H9 (cell line): Measurements from ENCODE around the gene KSR1. TPM values are rescaled to one million over a fixed set of nuclear protein-coding genes. Genes with fewer than 3 reads are reported as not detected.

Experiments used
- DNase-seq: peaks from one replicate; pipeline ENCODE4 v3.0.0-alpha.2; 2017
- H2AFZ ChIP-seq: one replicate; pipeline ENCODE4 v1.6.1; 2013; ENCODE audit warnings: mild to moderate bottlenecking, low read length, control low read depth, moderate library complexity
- H2AK5ac ChIP-seq: 2 replicates; pipeline ENCODE4 v1.6.1; 2013; ENCODE audit warnings: low read length, control low read depth, mixed read lengths; ENCODE audit not compliant: insufficient read length
- H2BK120ac ChIP-seq: one replicate; pipeline ENCODE4 v1.6.1; 2013; ENCODE audit warnings: low read depth, mild to moderate bottlenecking, low read length, control low read depth, inconsistent platforms; ENCODE audit not compliant: poor library complexity, severe bottlenecking
- H2BK12ac ChIP-seq: 2 replicates; pipeline ENCODE4 v1.6.1; 2013; ENCODE audit warnings: low read length, control low read depth, mixed read lengths, low read depth; ENCODE audit not compliant: insufficient read length
- H2BK15ac ChIP-seq: 2 replicates; pipeline ENCODE4 v1.6.1; 2013; ENCODE audit warnings: low read depth, low read length, control low read depth
- H2BK20ac ChIP-seq: one replicate; pipeline ENCODE4 v1.6.1; 2013; ENCODE audit warnings: low read depth, mild to moderate bottlenecking, low read length, control low read depth, inconsistent platforms; ENCODE audit not compliant: poor library complexity, severe bottlenecking
- H2BK5ac ChIP-seq: 2 replicates; pipeline ENCODE4 v1.6.1; 2013; ENCODE audit warnings: low read length, control low read depth, mixed read lengths; ENCODE audit not compliant: insufficient read length
- H3K14ac ChIP-seq: 2 replicates; pipeline ENCODE4 v1.6.1; 2013; ENCODE audit warnings: low read length, control low read depth; ENCODE audit not compliant: insufficient read depth
- H3K18ac ChIP-seq: 2 replicates; pipeline ENCODE4 v1.6.1; 2013; ENCODE audit warnings: low read depth, mild to moderate bottlenecking, mixed read lengths, low read length, control low read depth; ENCODE audit not compliant: insufficient read length
- H3K23ac ChIP-seq: 2 replicates; pipeline ENCODE4 v1.6.1; 2013; ENCODE audit warnings: low read length, control low read depth, mixed read lengths, low read depth; ENCODE audit not compliant: insufficient read length
- H3K23me2 ChIP-seq: 2 replicates; pipeline ENCODE4 v1.6.1; 2013; ENCODE audit warnings: low read depth, mild to moderate bottlenecking, mixed read lengths, low read length, control low read depth; ENCODE audit not compliant: insufficient read length, poor library complexity, severe bottlenecking
- H3K27ac ChIP-seq: 2 replicates; pipeline ENCODE4 v1.5.1; 2013; ENCODE audit warnings: low read length, control low read depth, mixed read lengths, low read depth; ENCODE audit not compliant: insufficient read length
- H3K27me3 ChIP-seq: 2 replicates; pipeline ENCODE4 v1.6.1; 2013; ENCODE audit warnings: low read length, control low read depth, inconsistent platforms; ENCODE audit not compliant: insufficient read depth
- H3K4ac ChIP-seq: 2 replicates; pipeline ENCODE4 v1.6.1; 2013; ENCODE audit warnings: low read depth, mild to moderate bottlenecking, control low read depth, inconsistent platforms, low read length, moderate library complexity
- H3K4me1 ChIP-seq: 2 replicates; pipeline ENCODE4 v1.6.1; 2013; ENCODE audit warnings: low read length, control low read depth, inconsistent platforms; ENCODE audit not compliant: insufficient read depth
- H3K4me2 ChIP-seq: 2 replicates; pipeline ENCODE4 v1.6.1; 2013; ENCODE audit warnings: low read length, control low read depth, mixed read lengths; ENCODE audit not compliant: insufficient read length, insufficient read depth
- H3K56ac ChIP-seq: 2 replicates; pipeline ENCODE4 v1.6.1; 2013; ENCODE audit warnings: low read depth, mild to moderate bottlenecking, mixed read lengths, low read length, control low read depth; ENCODE audit not compliant: insufficient read length
- H3K79me1 ChIP-seq: 2 replicates; pipeline ENCODE4 v1.6.1; 2013; ENCODE audit warnings: low read depth, mild to moderate bottlenecking, moderate library complexity, low read length, control low read depth, inconsistent platforms; ENCODE audit not compliant: insufficient read depth, poor library complexity, severe bottlenecking
- H3K79me2 ChIP-seq: 2 replicates; pipeline ENCODE4 v1.6.1; 2013; ENCODE audit warnings: low read length, control low read depth, inconsistent platforms; ENCODE audit not compliant: insufficient read depth
- H3K9ac ChIP-seq: 2 replicates; pipeline ENCODE4 v1.6.1; 2013; ENCODE audit warnings: low read length, control low read depth, mixed read lengths; ENCODE audit not compliant: insufficient read length; ENCODE audit errors: extremely low read depth
- H3K9me3 ChIP-seq: one replicate; pipeline ENCODE4 v1.6.1; 2013; ENCODE audit warnings: low read depth, low read length, inconsistent platforms; ENCODE audit not compliant: control insufficient read depth
- H3T11ph ChIP-seq: one replicate; pipeline ENCODE4 v1.6.1; 2013; ENCODE audit warnings: mild to moderate bottlenecking, low read length, control low read depth, inconsistent platforms
- H4K20me1 ChIP-seq: one replicate; pipeline ENCODE4 v1.6.1; 2013; ENCODE audit not compliant: control insufficient read depth, insufficient read length, insufficient read depth
- H4K5ac ChIP-seq: 2 replicates; pipeline ENCODE4 v1.6.1; 2013; ENCODE audit warnings: low read depth, mild to moderate bottlenecking, mixed read lengths, low read length, control low read depth; ENCODE audit not compliant: insufficient read length
- H4K8ac ChIP-seq: replicated peaks from 2 replicates; pipeline ENCODE4 v1.6.1; 2013; ENCODE audit warnings: low read length, control low read depth, mixed read lengths, low read depth; ENCODE audit not compliant: insufficient read length
- H4K91ac ChIP-seq: 2 replicates; pipeline ENCODE4 v1.6.1; 2013; ENCODE audit warnings: low read depth, mild to moderate bottlenecking, moderate library complexity, mixed read lengths, low read length, control low read depth; ENCODE audit not compliant: insufficient read length
- H3K27ac Mint-ChIP-seq, 3 experiments: 2 replicates in 2 of 3; 3 replicates in 1 of 3; pipeline ENCODE4 v1.8.0; 2020 to 2021; ENCODE audit warnings: mixed read lengths in 3 of 3, mild to moderate bottlenecking in 1 of 3, moderate library complexity in 1 of 3
- H3K27me3 Mint-ChIP-seq: 2 replicates; pipeline ENCODE4 v1.8.0; 2021; ENCODE audit warnings: low read depth, mild to moderate bottlenecking, moderate library complexity, mixed read lengths
- H3K36me3 Mint-ChIP-seq, 3 experiments: 2 replicates in 2 of 3; 3 replicates in 1 of 3; pipeline ENCODE4 v1.8.0; 2020 to 2021; ENCODE audit warnings: low read depth in 3 of 3, mixed read lengths in 3 of 3; ENCODE audit not compliant: insufficient read depth in 1 of 3
- H3K4me1 Mint-ChIP-seq, 2 experiments: 2 replicates each; pipeline ENCODE4 v1.8.0; 2020; ENCODE audit warnings: mixed read lengths in 2 of 2
- H3K4me3 Mint-ChIP-seq, 2 experiments: 2 replicates in 1 of 2; 3 replicates in 1 of 2; pipeline ENCODE4 v1.8.0; 2020 to 2021; ENCODE audit warnings: mild to moderate bottlenecking in 2 of 2, mixed read lengths in 2 of 2, moderate library complexity in 1 of 2
- H3K9me3 Mint-ChIP-seq, 2 experiments: 2 replicates in 1 of 2; 3 replicates in 1 of 2; pipeline ENCODE4 v1.8.0; 2020; ENCODE audit warnings: mild to moderate bottlenecking in 2 of 2, mixed read lengths in 2 of 2, moderate library complexity in 1 of 2
- WGBS: extraction: QIAGEN DNeasy Blood & Tissue Kit; methylation state at CpG from one replicate; pipeline ENCODE4 v1.1.7; 2013; ENCODE audit warnings: missing lambda C conversion rate, low lambda C conversion rate, mixed read lengths; ENCODE audit not compliant: insufficient read length; ENCODE audit errors: extremely low coverage; 5-methylcytosine and 5-hydroxymethylcytosine counted together
- total RNA-seq: library from RNA; stranded (reverse); gene quantifications from 2 replicates; pipeline ENCODE4 v1.2.1, GENCODE V29; 2021
- TF ChIP-seq, protein P1 (sequence below): fragments of 200-600 bp; sonication (generic); conservative IDR thresholded peaks from 3 replicates; pipeline ENCODE4 v1.8.0; 2021; ENCODE audit warnings: antibody characterized with exemption, mild to moderate bottlenecking

The KSR1 gene
- total RNA-seq, 1 experiment from 2014 or later = 44.9 TPM

DNA sequence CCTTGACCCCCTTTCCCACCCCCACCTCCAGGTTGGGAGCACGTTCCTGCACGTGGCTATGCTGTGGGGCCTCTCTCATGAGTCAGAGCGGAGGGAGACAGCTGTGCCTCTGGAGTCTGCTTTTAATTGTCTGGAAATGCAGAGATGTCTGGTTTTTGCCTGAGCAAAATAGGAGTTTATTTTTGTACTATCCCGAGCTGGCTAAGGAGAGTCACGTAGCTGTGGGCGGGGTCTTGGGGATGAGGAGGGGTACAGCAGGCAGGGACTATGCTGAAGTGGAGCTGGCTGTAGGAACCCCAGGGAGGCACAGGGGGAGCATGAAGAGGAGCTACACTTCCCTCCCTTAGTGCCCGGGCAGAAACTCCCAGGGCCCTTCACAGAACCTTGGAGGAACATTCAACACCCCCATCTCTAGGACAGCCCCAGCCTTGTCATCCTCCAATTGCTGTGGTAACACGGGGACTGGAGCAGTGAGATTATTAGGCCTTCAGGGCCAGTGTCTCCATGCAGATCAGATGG is 130.0 kb downstream of the KSR1 start:
- H3K9ac ChIP-seq = no peak overlapping the region
- H3K27me3 Mint-ChIP-seq = no peaks in the 10 kb centered on the region
- no peak overlapping the region for H2BK20ac ChIP-seq
- H3K4me1 Mint-ChIP-seq = peaks cover 10 to 16% of the 10 kb centered on the region in 2 experiments
- H3K56ac ChIP-seq = no peak overlapping the region
- no peaks in the 10 kb centered on the region for H3K9me3 Mint-ChIP-seq
- no peak overlapping the region for H2AFZ ChIP-seq
- no CpG with 5 or more reads among the region's 8 CpGs for WGBS
- peak overlapping the region in 2 of 3 experiments; percentile 10 to 16; a peak in 1 of 7 replicates for H3K27ac Mint-ChIP-seq
- H4K20me1 ChIP-seq = no peaks in the 10 kb centered on the region
- H3K27ac ChIP-seq = no peak overlapping the region
- H2BK120ac ChIP-seq = no peak overlapping the region
- peaks cover 4 to 15% (median 13%) of the 10 kb centered on the region in 3 experiments for H3K36me3 Mint-ChIP-seq
- no peak overlapping the region for H2BK15ac ChIP-seq
- H3K4me1 ChIP-seq = no peaks in the 10 kb centered on the region
- no peak overlapping the region for H2BK5ac ChIP-seq
- no peak overlapping the region for H3K14ac ChIP-seq
- H2BK12ac ChIP-seq = no peak overlapping the region
- no peak overlapping the region for H3K23ac ChIP-seq
- H4K91ac ChIP-seq = no peak overlapping the region
- no peaks in the 10 kb centered on the region for H3K23me2 ChIP-seq
- no peak for DNase-seq
- no peak overlapping the region for H3K18ac ChIP-seq
- no peak overlapping the region for H2AK5ac ChIP-seq
- H3T11ph ChIP-seq = no peak overlapping the region
- no peaks in the 10 kb centered on the region for H3K79me1 ChIP-seq
- H3K9me3 ChIP-seq = no peaks in the 10 kb centered on the region
- no peak overlapping the region for H3K4ac ChIP-seq
- H3K79me2 ChIP-seq = no peaks in the 10 kb centered on the region
- H4K5ac ChIP-seq = no peak overlapping the region
- no peak overlapping the region for H3K4me3 Mint-ChIP-seq
- no peaks in the 10 kb centered on the region for H3K27me3 ChIP-seq
- TF ChIP-seq, protein P1, sequence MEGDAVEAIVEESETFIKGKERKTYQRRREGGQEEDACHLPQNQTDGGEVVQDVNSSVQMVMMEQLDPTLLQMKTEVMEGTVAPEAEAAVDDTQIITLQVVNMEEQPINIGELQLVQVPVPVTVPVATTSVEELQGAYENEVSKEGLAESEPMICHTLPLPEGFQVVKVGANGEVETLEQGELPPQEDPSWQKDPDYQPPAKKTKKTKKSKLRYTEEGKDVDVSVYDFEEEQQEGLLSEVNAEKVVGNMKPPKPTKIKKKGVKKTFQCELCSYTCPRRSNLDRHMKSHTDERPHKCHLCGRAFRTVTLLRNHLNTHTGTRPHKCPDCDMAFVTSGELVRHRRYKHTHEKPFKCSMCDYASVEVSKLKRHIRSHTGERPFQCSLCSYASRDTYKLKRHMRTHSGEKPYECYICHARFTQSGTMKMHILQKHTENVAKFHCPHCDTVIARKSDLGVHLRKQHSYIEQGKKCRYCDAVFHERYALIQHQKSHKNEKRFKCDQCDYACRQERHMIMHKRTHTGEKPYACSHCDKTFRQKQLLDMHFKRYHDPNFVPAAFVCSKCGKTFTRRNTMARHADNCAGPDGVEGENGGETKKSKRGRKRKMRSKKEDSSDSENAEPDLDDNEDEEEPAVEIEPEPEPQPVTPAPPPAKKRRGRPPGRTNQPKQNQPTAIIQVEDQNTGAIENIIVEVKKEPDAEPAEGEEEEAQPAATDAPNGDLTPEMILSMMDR = no peak
- H4K8ac ChIP-seq = no peak overlapping the region
- H3K4me2 ChIP-seq = no peak overlapping the region
